NB4 (cell line): ENCODE measurements around the gene RER1.

Source experiments
- CTCF ChIP-seq: IDR thresholded peaks from one replicate; pipeline ENCODE4 v1.5.1; 2012; ENCODE audit warnings: low read depth, low read length
- MAX ChIP-seq: IDR thresholded peaks from 2 replicates; pipeline ENCODE4 v1.6.1; 2011; ENCODE audit warnings: low read depth, low read length
- POLR2A ChIP-seq: IDR thresholded peaks from 2 replicates; pipeline ENCODE4 v1.6.1; 2011; ENCODE audit warnings: mild to moderate bottlenecking; ENCODE audit not compliant: insufficient read length; ENCODE audit errors: extremely low read depth

- no peak for TF ChIP-seq CTCF
- TF ChIP-seq POLR2A = no peak
- no peak for TF ChIP-seq MAX
Measured at GRCh38 chr1:2404142-2404889, 12.7 kb downstream of the RER1 start.
